Upper lobe of left lung (tissue), 6 donors: ENCODE data around the gene SOSTDC1. TPM values are rescaled to one million over a fixed set of nuclear protein-coding genes. Genes with fewer than 3 reads are reported as not detected.

Source experiments
- ATAC-seq, 2 donors: fragments of 200-7000 bp; cut with Tn5 transposase; one replicate each; pipeline ENCODE4 v1.9.1; 2022; ENCODE audit warnings: mild to moderate bottlenecking in 2 of 2, moderate library complexity in 2 of 2; ENCODE audit not compliant: low FRiP score in 2 of 2
- DNase-seq, 2 donors: peaks; one replicate each; pipeline ENCODE4 v3.0.0-alpha.2; 2019 to 2020
- H3K27ac ChIP-seq, 4 donors: fragments of 200-600 bp; sonication (generic); one replicate each; pipeline ENCODE4 v1.5.1; 2016 to 2019
- H3K27me3 ChIP-seq, 4 donors: fragments of 200-600 bp; sonication (generic); one replicate each; pipeline ENCODE4 v1.5.1; 2017 to 2019
- H3K36me3 ChIP-seq, 4 donors: fragments of 200-600 bp; sonication (generic); one replicate each; pipeline ENCODE4 v1.5.1; 2016 to 2019
- H3K4me1 ChIP-seq, 4 donors: fragments of 200-600 bp; sonication (generic); one replicate each; pipeline ENCODE4 v1.5.1; 2018 to 2019
- H3K4me3 ChIP-seq, 4 donors: fragments of 200-600 bp; sonication (generic); one replicate each; pipeline ENCODE4 v1.5.1; 2017 to 2019; ENCODE audit warnings: mild to moderate bottlenecking in 2 of 4, moderate library complexity in 1 of 4
- H3K9me3 ChIP-seq, 4 donors: fragments of 200-600 bp; sonication (generic); one replicate each; pipeline ENCODE4 v1.5.1; 2018 to 2019
- CTCF ChIP-seq, 6 experiments: fragments of 450-650 bp in 4 of 6; fragments of 200-600 bp in 2 of 6; sonication (generic) in 2 of 6; IDR thresholded peaks; one replicate each; pipeline ENCODE4 v1.5.1; 2016 to 2019; ENCODE audit warnings: antibody characterized with exemption in 6 of 6
- EP300 ChIP-seq, 4 donors: sonication (generic); formaldehyde crosslinking; IDR thresholded peaks; one replicate each; pipeline ENCODE4 v1.5.1; 2017; ENCODE audit warnings: antibody characterized with exemption in 4 of 4, control low read depth in 2 of 4
- POLR2A ChIP-seq, 4 donors: fragments of 450-650 bp; IDR thresholded peaks; one replicate each; pipeline ENCODE4 v1.5.1; 2016 to 2017; ENCODE audit warnings: antibody characterized with exemption in 4 of 4, mild to moderate bottlenecking in 2 of 4
- POLR2AphosphoS5 ChIP-seq, 2 donors: sonication (generic); formaldehyde crosslinking; IDR thresholded peaks; one replicate each; pipeline ENCODE4 v1.5.1; 2017; ENCODE audit warnings: antibody characterized with exemption in 2 of 2
- WGBS, 2 donors: methylation state at CpG; one replicate each; pipeline ENCODE4 v1.1.5; 2017 to 2018; 5-methylcytosine and 5-hydroxymethylcytosine counted together
- total RNA-seq, 6 donors: library from RNA; depleted of rRNA in 4 of 6; stranded (reverse); fragments of >200 nt in 4 of 6; gene quantifications; one replicate each; pipeline versions ENCODE4 v1.1.0 to v1.2.1, GENCODE V29; 2016 to 2021
- donor health status: DM: no; HTN: no; CAD: no; lungs with moderate emphysema.
- donor health status: DM: no; HTN: yes; CAD: no; lungs with severe emphysema.

SOSTDC1 gene
- total RNA-seq, 6 donors from 2014 or later = 3.1 to 37.5 (median 9.4) TPM

- H3K27me3 ChIP-seq = no peaks in the 10 kb centered on the region
- H3K27ac ChIP-seq = no peak overlapping the region
- H3K9me3 ChIP-seq = no peaks in the 10 kb centered on the region
- peaks cover 0 to 6% (median 2%) of the 10 kb centered on the region in 4 donors for H3K4me1 ChIP-seq
- H3K4me3 ChIP-seq = no peak overlapping the region
- WGBS, 2 donors = 86 to 87% methylated on average over 3 of the region's 3 CpGs
- no peak for ATAC-seq
- no peak for TF ChIP-seq POLR2AphosphoS5 (IDR thresholded peaks at IDR 0.05)
- no peak for TF ChIP-seq CTCF (IDR thresholded peaks at IDR 0.05)
- no peak for TF ChIP-seq POLR2A (IDR thresholded peaks at IDR 0.05)
- no peak for TF ChIP-seq EP300 (IDR thresholded peaks at IDR 0.05)
- DNase-seq = no peak
- H3K36me3 ChIP-seq = no peaks in the 10 kb centered on the region
Measured at GRCh38 chr7:16430133-16430532, 35.4 kb downstream of the SOSTDC1 start.

- WGBS, 2 donors = 26 to 28% methylated on average over 2 of the region's 2 CpGs
- Histone ChIP-seq H3K27me3 (no peaks in the 10 kb centered on the region), H3K4me3 (no peak overlapping the region), H3K36me3 (no peaks in the 10 kb centered on the region), H3K27ac (no peak overlapping the region), H3K9me3 (no peaks in the 10 kb centered on the region), H3K4me1 (peaks cover 0 to 6% (median 2%) of the 10 kb centered on the region in 4 donors)
- TF ChIP-seq CTCF (IDR thresholded peaks at IDR 0.05) (no peak), EP300 (IDR thresholded peaks at IDR 0.05) (no peak), POLR2A (IDR thresholded peaks at IDR 0.05) (no peak), POLR2AphosphoS5 (IDR thresholded peaks at IDR 0.05) (no peak)
- DNase-seq (no peak), ATAC-seq (no peak)
Measured at GRCh38 chr7:16428672-16429071, 36.9 kb downstream of the SOSTDC1 start.

GRCh38 chr7:16428182-16428581 lies 37.4 kb downstream of the SOSTDC1 start:
- Histone ChIP-seq H3K4me3 (no peak overlapping the region), H3K4me1 (peaks cover 0 to 6% (median 2%) of the 10 kb centered on the region in 4 donors), H3K27me3 (no peaks in the 10 kb centered on the region), H3K9me3 (no peaks in the 10 kb centered on the region), H3K27ac (no peak overlapping the region), H3K36me3 (no peaks in the 10 kb centered on the region)
- DNase-seq = no peak
- TF ChIP-seq POLR2A (IDR thresholded peaks at IDR 0.05) = no peak
- TF ChIP-seq EP300 (IDR thresholded peaks at IDR 0.05) = no peak
- no peak for TF ChIP-seq CTCF (IDR thresholded peaks at IDR 0.05)
- no peak for TF ChIP-seq POLR2AphosphoS5 (IDR thresholded peaks at IDR 0.05)
- ATAC-seq = no peak

- H3K27me3 ChIP-seq = no peaks in the 10 kb centered on the region
- no peak for ATAC-seq
- no peak for DNase-seq
- no peak for TF ChIP-seq POLR2AphosphoS5 (IDR thresholded peaks at IDR 0.05)
- no peak for TF ChIP-seq EP300 (IDR thresholded peaks at IDR 0.05)
- no peak for TF ChIP-seq CTCF (IDR thresholded peaks at IDR 0.05)
- no peak for TF ChIP-seq POLR2A (IDR thresholded peaks at IDR 0.05)
- H3K36me3 ChIP-seq = no peaks in the 10 kb centered on the region
- H3K9me3 ChIP-seq = no peaks in the 10 kb centered on the region
- WGBS, 2 donors = 81 to 93% methylated on average over 1 of the region's 1 CpG
- H3K4me3 ChIP-seq = no peak overlapping the region
- peaks cover 14 to 23% (median 16%) of the 10 kb centered on the region in 4 donors for H3K4me1 ChIP-seq
- H3K27ac ChIP-seq = no peak overlapping the region
Measured at GRCh38 chr7:16423761-16424160, 41.8 kb downstream of the SOSTDC1 start.

- DNase-seq = no peak
- Histone ChIP-seq H3K27me3 (no peaks in the 10 kb centered on the region), H3K4me3 (no peak overlapping the region), H3K27ac (no peak overlapping the region), H3K36me3 (no peaks in the 10 kb centered on the region), H3K9me3 (no peaks in the 10 kb centered on the region), H3K4me1 (peaks cover 13 to 19% (median 15%) of the 10 kb centered on the region in 4 donors)
- ATAC-seq = no peak
- 82 to 91% methylated on average over 3 of the region's 3 CpGs for WGBS, 2 donors
- no peak for TF ChIP-seq EP300 (IDR thresholded peaks at IDR 0.05)
- TF ChIP-seq POLR2A (IDR thresholded peaks at IDR 0.05) = no peak
- no peak for TF ChIP-seq POLR2AphosphoS5 (IDR thresholded peaks at IDR 0.05)
- TF ChIP-seq CTCF (IDR thresholded peaks at IDR 0.05) = no peak
Measured at GRCh38 chr7:16422917-16423316, 42.6 kb downstream of the SOSTDC1 start.
